Sciatic nerve (tissue), 2 donors: Measurements from ENCODE around the gene PPM1E. TPM values are rescaled to one million over a fixed set of nuclear protein-coding genes. Genes with fewer than 3 reads are reported as not detected.
"Not testable (repeated sequence)": the region's sequence is repeated elsewhere in the genome, so short reads cannot be mapped to it uniquely, and the experiment has no call there.

ENCODE experiments used
- ATAC-seq: fragments of 200-7000 bp; cut with Tn5 transposase; one replicate; pipeline ENCODE4 v1.9.1; 2020; ENCODE audit warnings: mild to moderate bottlenecking, moderate library complexity
- DNase-seq: peaks from one replicate; pipeline ENCODE4 v3.0.0-alpha.2; 2020; ENCODE audit warnings: low spot score
- intact Hi-C: fragments of 100-400 bp; cut with DNase I; formaldehyde crosslinking; loops from one replicate; pipeline ENCODE4 v1.14.2; 2022
- total RNA-seq: library from RNA; stranded (reverse); fragmentation: NEBNext Ultra II Directional; extraction: Animal tissue kit (Norgen Biotek cat#: 25700); gene quantifications from one replicate; pipeline ENCODE4 v1.2.1, GENCODE V29; 2021
- donor health status: DM: no; HTN: no; CAD: no.
- donor health status: DM: no; HTN: no; CAD: no.

The PPM1E gene
- total RNA-seq, 1 donor from 2014 or later = 0.22 TPM

- intact Hi-C loops = no loop called here
- no peak for DNase-seq
- ATAC-seq = no peak
Observed at GRCh38 chr17:58823051-58823525, 67.4 kb downstream of the PPM1E start.

GRCh38 chr17:58829172-58829637 is 73.6 kb downstream of the PPM1E start:
- no peak for DNase-seq
- intact Hi-C loops = no loop called here
- no peak for ATAC-seq

- ATAC-seq (no peak), DNase-seq (no peak)
- intact Hi-C loops = no loop called here
Observed at GRCh38 chr17:58831780-58832179, 76.1 kb downstream of the PPM1E start.

GRCh38 chr17:58832514-58832913 is 76.9 kb downstream of the PPM1E start:
- no peak for DNase-seq
- ATAC-seq = no peak
- intact Hi-C loops = no loop called here

GRCh38 chr17:58837699-58838098 is 82.0 kb downstream of the PPM1E start:
- intact Hi-C loops = no loop called here
- no peak for DNase-seq
- no peak for ATAC-seq

GRCh38 chr17:58840820-58841612 is 85.4 kb downstream of the PPM1E start:
- intact Hi-C loops = no loop called here
- ATAC-seq (no peak), DNase-seq (no peak)

- DNase-seq, ATAC-seq, intact Hi-C loops: not testable (repeated sequence)
Observed at GRCh38 chr17:58846413-58846812, 90.8 kb downstream of the PPM1E start.

- DNase-seq, ATAC-seq: not testable (repeated sequence)
Observed at GRCh38 chr17:58850106-58850505, 94.5 kb downstream of the PPM1E start.

GRCh38 chr17:58865301-58865700 is 109.6 kb downstream of the PPM1E start:
- intact Hi-C loops = no loop called here
- ATAC-seq = no peak

More at GRCh38 chr17:58850106-58850505, 94.5 kb downstream of the PPM1E start:
- intact Hi-C loops = not testable (repeated sequence)

GRCh38 chr17:58870747-58871146 is 115.1 kb downstream of the PPM1E start:
- intact Hi-C loops = no loop called here
- DNase-seq = no peak
- ATAC-seq = no peak

More at GRCh38 chr17:58865301-58865700, 109.6 kb downstream of the PPM1E start:
- no peak for DNase-seq

- intact Hi-C loops = no loop called here
- DNase-seq = no peak
- no peak for ATAC-seq
Observed at GRCh38 chr17:58873926-58874325, 118.3 kb downstream of the PPM1E start.

GRCh38 chr17:58875261-58875660 is 119.6 kb downstream of the PPM1E start:
- intact Hi-C loops = no loop called here
- ATAC-seq (no peak), DNase-seq (no peak)

GRCh38 chr17:58884161-58884560 is 128.5 kb downstream of the PPM1E start:
- no peak for DNase-seq

GRCh38 chr17:58886514-58886913 is 130.9 kb downstream of the PPM1E start:
- intact Hi-C loops = no loop called here
- no peak for ATAC-seq
- DNase-seq = no peak

More at GRCh38 chr17:58884161-58884560, 128.5 kb downstream of the PPM1E start:
- intact Hi-C loops = no loop called here
- ATAC-seq = no peak

GRCh38 chr17:58889928-58890327 is 134.3 kb downstream of the PPM1E start:
- ATAC-seq (no peak), DNase-seq (no peak)
- intact Hi-C loops = no loop called here

GRCh38 chr17:58899191-58899590 is 143.5 kb downstream of the PPM1E start:
- DNase-seq (no peak), ATAC-seq (no peak)
- intact Hi-C loops = no loop called here

GRCh38 chr17:58902322-58902721 is 146.7 kb downstream of the PPM1E start:
- DNase-seq (no peak), ATAC-seq (no peak)
- intact Hi-C loops = no loop called here

- no peak for ATAC-seq
- no peak for DNase-seq
Observed at GRCh38 chr17:58911741-58912343, 156.2 kb downstream of the PPM1E start.

GRCh38 chr17:58913552-58913951 is 157.9 kb downstream of the PPM1E start:
- intact Hi-C loops = no loop called here
- DNase-seq (no peak), ATAC-seq (no peak)

More at GRCh38 chr17:58911741-58912343, 156.2 kb downstream of the PPM1E start:
- intact Hi-C loops = no loop called here
